Astrocyte of the spinal cord (primary cell): ENCODE results near the gene CCSAP.
"Not testable (repeated sequence)": the region's sequence is repeated elsewhere in the genome, so short reads cannot be mapped to it uniquely, and the experiment has no call there.

Experiments used
- DNase-seq: peaks from one replicate; pipeline ENCODE4 v3.0.0; 2011; ENCODE audit warnings: low read depth, low spot score
- H3K4me3 ChIP-seq: 2 replicates; pipeline ENCODE4 v1.5.1; 2011; ENCODE audit warnings: low read depth, mild to moderate bottlenecking, low read length, moderate library complexity
- CTCF ChIP-seq: IDR thresholded peaks from 2 replicates; pipeline ENCODE4 v1.5.1; 2012; ENCODE audit warnings: low read depth, mild to moderate bottlenecking, low read length, inconsistent platforms
- in situ Hi-C: cut with HindIII; loops from 2 replicates; pipeline ENCODE4 v1.10.0; 2017; ENCODE audit warnings: low sequenced_read_pairs

Gene CCSAP

DNA sequence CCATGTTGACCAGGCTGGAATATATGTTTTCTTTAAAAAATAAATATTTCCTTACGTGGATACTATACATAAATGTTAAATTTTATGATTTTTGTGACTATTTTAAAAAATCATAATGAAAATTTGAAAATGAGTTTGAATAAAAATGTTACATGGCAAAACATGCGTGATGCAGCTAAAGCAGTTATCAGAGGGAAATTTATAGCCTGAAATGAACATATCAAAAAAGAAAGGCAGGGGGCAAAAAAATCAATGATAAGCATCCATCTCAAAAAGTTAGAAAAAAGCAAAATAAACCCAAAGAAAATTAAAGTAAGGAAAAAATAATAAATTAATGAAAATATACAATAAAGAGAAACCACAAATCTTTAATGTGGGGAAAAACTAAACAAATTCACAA, 8.6 kb downstream of the CCSAP start:
- in situ Hi-C loops, result loop anchor here (25.0 kb wide), 1 partner anchor 103 kb away; the partner anchor contains the start of gene ACTA1
- no peak overlapping the region for H3K4me3 ChIP-seq
- no peak for TF ChIP-seq CTCF
- no peak for DNase-seq

DNA sequence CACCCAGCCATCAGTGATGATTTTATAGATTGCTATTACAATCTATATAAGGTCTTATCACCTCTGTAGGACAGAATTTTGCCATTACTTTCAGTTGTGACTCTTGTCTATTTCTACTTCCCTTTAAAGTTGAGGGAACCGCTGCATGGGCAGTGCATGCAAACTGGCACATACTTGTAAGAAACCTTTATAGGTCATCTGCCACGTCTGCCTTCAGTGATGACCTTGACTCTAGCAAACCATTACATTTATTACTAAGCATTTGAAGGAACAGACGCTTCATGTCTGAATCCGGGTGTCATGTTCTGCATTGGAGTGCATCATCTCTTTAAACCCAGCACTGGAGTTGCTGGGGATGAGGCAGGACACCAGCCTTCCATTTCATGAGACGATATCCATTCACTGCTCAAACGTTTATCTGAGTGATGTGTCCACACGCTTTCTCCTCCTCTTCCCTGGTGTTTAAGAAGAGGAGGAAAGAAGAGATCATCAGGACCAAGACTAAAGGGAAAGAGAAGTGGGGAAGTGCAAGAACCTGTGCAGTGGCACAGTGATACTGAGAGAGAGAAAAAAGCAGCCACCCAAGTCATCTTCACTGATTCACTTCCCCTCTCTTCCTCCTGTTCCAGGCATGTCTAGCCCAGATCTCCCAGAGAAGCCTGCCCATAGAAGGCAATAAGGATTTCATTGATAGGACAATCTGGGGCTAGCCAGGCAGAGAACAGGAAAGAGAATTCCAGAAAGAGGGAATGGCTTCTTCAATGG, 14.1 kb downstream of the CCSAP start:
- no peak for TF ChIP-seq CTCF
- DNase-seq, result no peak
- in situ Hi-C loops, result loop anchor here (25.0 kb wide), 1 partner anchor 109 kb away; the partner anchor contains the start of gene ACTA1
- H3K4me3 ChIP-seq, result no peak overlapping the region

- H3K4me3 ChIP-seq, DNase-seq: not testable (repeated sequence)
- in situ Hi-C loops, result loop anchor here (25.0 kb wide), 1 partner anchor 110 kb away; the partner anchor contains the start of gene ACTA1
These were observed 15.1 kb downstream of the CCSAP start for GRCh38 chr1:229327765-229328164.

DNA sequence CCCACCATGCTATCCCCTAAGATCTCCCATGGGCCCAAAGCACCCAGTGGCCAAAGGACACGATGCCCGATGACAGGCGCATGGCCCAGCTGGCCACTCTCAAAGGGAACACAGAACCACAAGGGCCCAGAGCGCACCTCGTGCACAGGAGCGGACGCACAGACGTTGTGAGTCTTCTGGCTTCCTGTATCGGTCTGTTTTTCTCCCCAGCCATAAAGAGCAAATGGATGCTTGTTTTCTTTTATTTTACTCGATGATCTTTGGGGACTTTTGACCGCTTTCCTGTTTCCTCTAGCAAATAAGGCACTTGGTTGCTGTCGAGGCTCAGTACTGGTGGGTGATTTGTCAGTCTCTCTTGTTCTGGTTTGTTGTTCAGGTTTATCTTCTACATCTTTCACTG, 16.2 kb downstream of the CCSAP start:
- in situ Hi-C loops, result loop anchor here (25.0 kb wide), 1 partner anchor 111 kb away; the partner anchor contains the start of gene ACTA1
- H3K4me3 ChIP-seq, result no peak overlapping the region
- TF ChIP-seq CTCF, result no peak
- no peak for DNase-seq

DNA sequence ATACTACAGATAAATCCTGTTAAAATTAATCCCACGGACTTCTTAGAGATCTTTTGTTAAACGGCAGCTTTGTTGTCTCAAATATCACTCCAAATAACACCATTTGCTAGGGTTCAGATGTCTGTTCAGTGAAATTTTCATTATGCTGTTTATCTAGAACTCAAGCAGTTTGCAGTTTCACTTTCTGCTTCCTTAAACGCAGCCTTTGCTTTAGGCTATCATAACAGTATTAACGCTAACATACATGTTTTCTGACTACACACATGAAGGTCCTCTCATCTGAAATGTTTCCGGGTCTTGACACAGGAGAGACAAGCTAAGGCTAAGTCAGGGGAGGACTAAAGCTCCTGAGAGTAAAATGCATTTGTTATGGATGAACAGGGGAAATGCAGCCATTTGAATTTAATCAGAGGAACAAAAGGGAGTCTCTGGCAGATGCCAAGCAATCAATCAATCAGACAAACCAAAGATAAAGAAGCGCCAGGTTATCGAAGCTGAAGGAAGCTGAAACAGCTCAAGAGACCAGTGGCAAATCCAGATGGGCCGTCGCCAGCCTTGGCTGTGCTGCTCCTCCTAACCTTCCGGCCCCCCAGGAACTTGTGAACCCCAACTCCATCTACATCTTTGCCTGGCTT, 16.9 kb downstream of the CCSAP start:
- no peak overlapping the region for H3K4me3 ChIP-seq
- in situ Hi-C loops, result loop anchor here (25.0 kb wide), 1 partner anchor 111 kb away; the partner anchor contains the start of gene ACTA1
- DNase-seq, result no peak
- TF ChIP-seq CTCF, result no peak

- DNase-seq, result no peak
- H3K4me3 ChIP-seq, result no peak overlapping the region
- in situ Hi-C loops, result loop anchor here (25.0 kb wide), 1 partner anchor 112 kb away; the partner anchor contains the start of gene ACTA1
- no peak for TF ChIP-seq CTCF
These were observed 17.4 kb downstream of the CCSAP start for GRCh38 chr1:229325401-229325800.

- no peak overlapping the region for H3K4me3 ChIP-seq
- in situ Hi-C loops, result no loop called here
- DNase-seq, result no peak
- no peak for TF ChIP-seq CTCF
These were observed 18.8 kb downstream of the CCSAP start for GRCh38 chr1:229323885-229324553.
